ENCODE results near the gene PSMB2.

Gene PSMB2

DNA sequence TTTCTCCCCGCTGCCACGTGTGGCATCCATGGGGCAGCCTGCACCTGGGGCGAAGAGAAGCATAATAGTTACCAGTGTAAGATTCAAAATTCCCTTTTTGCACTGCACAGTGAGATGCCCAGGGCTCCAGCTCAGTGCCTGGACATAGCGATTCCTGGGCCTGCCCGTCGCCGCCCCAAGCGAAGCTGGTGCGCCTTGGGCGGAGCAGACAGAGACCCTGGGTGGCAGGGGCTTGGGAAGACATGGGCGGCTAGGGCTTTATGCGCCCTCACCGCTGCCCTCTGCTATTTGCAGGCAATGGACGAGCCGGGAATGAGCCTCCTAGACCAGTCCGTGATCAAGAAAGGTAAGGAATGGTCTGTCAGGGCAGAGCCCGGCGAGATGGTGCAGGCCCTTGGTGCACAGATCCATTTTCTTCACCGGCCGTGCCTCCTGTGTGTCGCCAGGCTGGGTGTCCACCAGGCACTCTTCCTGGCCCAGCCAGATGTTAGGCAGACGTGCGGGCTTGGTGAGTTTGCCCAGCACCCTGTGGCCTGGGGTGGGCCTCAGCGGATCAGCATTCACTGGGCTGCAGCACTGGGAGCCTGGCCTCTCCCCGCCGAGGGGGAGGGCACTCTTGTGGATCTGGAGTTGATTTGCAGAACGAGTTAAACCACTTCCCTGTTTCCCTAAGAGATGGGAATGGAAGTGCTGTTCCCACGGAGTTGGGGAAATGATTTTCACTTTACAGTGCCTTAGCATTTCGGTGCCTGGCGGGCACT, 66.5 kb downstream of the PSMB2 start:
- peaks cover 18 to 27% of the 10 kb centered on the region in 2 donors for H3K27me3 ChIP-seq (ENCODE audit: control insufficient read depth in 2 of 2, insufficient read depth in 2 of 2, low read length in 2 of 2)
- H3K27ac ChIP-seq (ENCODE audit: low read depth in 2 of 2, low read length in 2 of 2) = no peak overlapping the region
- H3K36me3 ChIP-seq (ENCODE audit: control insufficient read depth in 2 of 2, insufficient read depth in 2 of 2, low read length in 2 of 2) = no peaks in the 10 kb centered on the region
- H3K9ac ChIP-seq (ENCODE audit: low read depth in 1 of 2, low read length in 2 of 2) = no peak overlapping the region
- H3K4me3 ChIP-seq (ENCODE audit: low read length in 2 of 2) = no peak overlapping the region
- H3K4me1 ChIP-seq (ENCODE audit: control insufficient read depth in 2 of 2, insufficient read depth in 2 of 2, low read length in 2 of 2) = peaks cover 5 to 17% of the 10 kb centered on the region in 2 donors
- H3K9me3 ChIP-seq (ENCODE audit: control insufficient read depth in 2 of 2, low read length in 2 of 2) = no peaks in the 10 kb centered on the region

DNA sequence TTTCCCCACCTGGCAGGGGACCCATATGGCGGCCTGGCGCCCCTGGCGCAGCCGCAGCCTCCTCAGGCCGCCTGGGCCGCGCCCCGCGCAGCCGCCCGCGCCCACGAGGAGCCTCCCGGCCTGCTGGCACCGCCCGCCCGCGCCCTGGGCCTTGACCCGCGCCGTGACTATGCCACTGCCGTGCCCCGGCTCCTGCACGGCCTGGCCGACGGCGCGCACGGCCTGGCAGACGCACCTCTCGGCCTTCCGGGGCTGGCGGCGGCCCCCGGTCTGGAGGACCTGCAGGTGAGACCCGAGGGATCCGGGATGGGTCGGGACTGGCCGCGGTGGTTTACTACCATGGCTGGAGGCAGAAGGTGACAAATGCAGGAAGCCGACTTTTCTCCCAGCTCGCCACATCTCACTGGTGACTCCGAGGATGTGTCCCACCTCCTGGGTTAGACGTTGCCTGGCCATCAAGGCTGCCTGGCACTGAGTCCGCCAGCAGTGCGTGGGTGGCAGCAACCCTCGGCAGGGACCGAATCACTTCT, 67.1 kb downstream of the PSMB2 start:
- H3K36me3 ChIP-seq (ENCODE audit: control insufficient read depth in 2 of 2, insufficient read depth in 2 of 2, low read length in 2 of 2) = no peaks in the 10 kb centered on the region
- H3K4me1 ChIP-seq (ENCODE audit: control insufficient read depth in 2 of 2, insufficient read depth in 2 of 2, low read length in 2 of 2) = peaks cover 5 to 17% of the 10 kb centered on the region in 2 donors
- no peaks in the 10 kb centered on the region for H3K9me3 ChIP-seq (ENCODE audit: control insufficient read depth in 2 of 2, low read length in 2 of 2)
- H3K4me3 ChIP-seq (ENCODE audit: low read length in 2 of 2) = peak overlapping the region in 1 of 2 donors; percentile 43
- no peak overlapping the region for H3K27ac ChIP-seq (ENCODE audit: low read depth in 2 of 2, low read length in 2 of 2)
- H3K27me3 ChIP-seq (ENCODE audit: control insufficient read depth in 2 of 2, insufficient read depth in 2 of 2, low read length in 2 of 2) = peaks cover 18 to 27% of the 10 kb centered on the region in 2 donors
- no peak overlapping the region for H3K9ac ChIP-seq (ENCODE audit: low read depth in 1 of 2, low read length in 2 of 2)

DNA sequence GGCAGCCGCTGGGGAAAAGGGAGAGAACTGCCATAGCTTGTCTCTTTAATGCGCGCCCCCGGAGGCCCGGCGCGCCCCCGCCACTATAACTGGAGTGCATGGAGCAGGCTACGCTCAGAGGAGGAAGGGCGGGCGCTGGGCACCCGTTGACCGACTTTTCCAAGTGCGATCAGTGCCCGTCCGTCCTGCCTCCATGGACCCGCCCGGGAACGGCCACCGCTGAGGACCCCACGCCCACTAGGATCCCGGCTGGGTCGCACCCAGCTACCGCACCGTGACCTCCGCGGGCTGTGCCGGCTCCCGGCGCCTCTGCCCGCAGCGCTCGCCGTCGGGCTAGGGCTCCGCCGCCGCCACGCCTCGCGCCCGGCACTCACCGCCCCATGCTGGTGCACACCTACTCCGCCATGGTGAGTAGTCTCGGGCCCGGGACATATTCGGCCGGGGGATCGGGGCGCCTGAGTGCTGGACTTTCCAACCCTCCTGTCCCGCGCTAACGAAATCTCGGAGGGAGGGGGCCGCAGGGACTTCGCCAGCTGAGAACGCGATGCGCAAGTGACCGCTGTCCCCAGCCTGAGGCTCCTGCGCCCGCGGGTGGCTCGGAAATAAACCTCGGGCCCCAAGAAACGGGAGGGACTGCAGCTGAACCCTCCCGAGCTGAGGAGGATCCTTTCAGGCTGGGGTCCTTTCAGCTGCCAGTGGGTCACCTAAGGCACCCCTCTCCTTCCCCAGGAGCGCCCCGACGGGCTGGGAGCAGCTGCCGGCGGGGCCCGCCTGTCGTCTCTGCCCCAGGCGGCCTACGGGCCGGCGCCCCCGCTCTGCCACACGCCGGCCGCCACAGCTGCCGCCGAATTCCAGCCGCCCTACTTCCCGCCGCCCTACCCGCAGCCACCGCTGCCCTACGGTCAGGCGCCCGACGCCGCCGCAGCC, 67.9 kb downstream of the PSMB2 start, which contains the start of gene TFAP2E:
Gene TFAP2E, plus strand, starts transcription at position 117 of the 927 bp plus-strand sequence. Its CDS starts 264 bp downstream, at position 381.
- Histone ChIP-seq H3K9me3 (ENCODE audit: control insufficient read depth in 2 of 2, low read length in 2 of 2) (no peaks in the 10 kb centered on the region), H3K4me1 (ENCODE audit: control insufficient read depth in 2 of 2, insufficient read depth in 2 of 2, low read length in 2 of 2) (peaks cover 5 to 16% of the 10 kb centered on the region in 2 donors), H3K36me3 (ENCODE audit: control insufficient read depth in 2 of 2, insufficient read depth in 2 of 2, low read length in 2 of 2) (no peaks in the 10 kb centered on the region), H3K4me3 (ENCODE audit: low read length in 2 of 2) (peak within 1 kb of the TSS; percentile 43 to 60), H3K9ac (ENCODE audit: low read depth in 1 of 2, low read length in 2 of 2) (no peak within 1 kb of the TSS), H3K27ac (ENCODE audit: low read depth in 2 of 2, low read length in 2 of 2) (no peak within 1 kb of the TSS), H3K27me3 (ENCODE audit: control insufficient read depth in 2 of 2, insufficient read depth in 2 of 2, low read length in 2 of 2) (peaks cover 18 to 27% of the 10 kb centered on the region in 2 donors)

DNA sequence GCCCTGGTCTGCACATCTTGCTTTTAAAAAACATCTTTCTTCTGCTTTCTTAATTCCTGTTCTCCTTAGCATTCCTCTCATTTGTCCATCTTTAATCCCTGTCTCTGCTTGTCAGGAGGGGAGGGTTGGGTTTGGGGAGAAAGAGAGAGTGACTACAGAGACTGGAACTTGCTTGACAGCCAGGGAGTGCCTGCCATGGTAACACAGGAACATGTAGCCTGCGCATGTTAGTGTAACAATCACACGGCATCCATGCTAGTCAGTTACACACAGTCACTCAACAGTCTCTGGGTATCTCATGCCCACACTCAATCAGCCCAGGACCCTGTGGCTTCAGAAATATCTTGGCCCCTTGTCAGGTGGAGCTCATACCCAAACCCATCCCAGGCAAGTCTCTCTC, 69.0 kb downstream of the PSMB2 start:
- Histone ChIP-seq H3K27ac (ENCODE audit: low read depth in 2 of 2, low read length in 2 of 2) (no peak overlapping the region), H3K4me1 (ENCODE audit: control insufficient read depth in 2 of 2, insufficient read depth in 2 of 2, low read length in 2 of 2) (peaks cover 3 to 8% of the 10 kb centered on the region in 2 donors), H3K4me3 (ENCODE audit: low read length in 2 of 2) (no peak overlapping the region), H3K9me3 (ENCODE audit: control insufficient read depth in 2 of 2, low read length in 2 of 2) (no peaks in the 10 kb centered on the region), H3K27me3 (ENCODE audit: control insufficient read depth in 2 of 2, insufficient read depth in 2 of 2, low read length in 2 of 2) (peaks cover 18 to 27% of the 10 kb centered on the region in 2 donors), H3K36me3 (ENCODE audit: control insufficient read depth in 2 of 2, insufficient read depth in 2 of 2, low read length in 2 of 2) (no peaks in the 10 kb centered on the region), H3K9ac (ENCODE audit: low read depth in 1 of 2, low read length in 2 of 2) (no peak overlapping the region)

DNA sequence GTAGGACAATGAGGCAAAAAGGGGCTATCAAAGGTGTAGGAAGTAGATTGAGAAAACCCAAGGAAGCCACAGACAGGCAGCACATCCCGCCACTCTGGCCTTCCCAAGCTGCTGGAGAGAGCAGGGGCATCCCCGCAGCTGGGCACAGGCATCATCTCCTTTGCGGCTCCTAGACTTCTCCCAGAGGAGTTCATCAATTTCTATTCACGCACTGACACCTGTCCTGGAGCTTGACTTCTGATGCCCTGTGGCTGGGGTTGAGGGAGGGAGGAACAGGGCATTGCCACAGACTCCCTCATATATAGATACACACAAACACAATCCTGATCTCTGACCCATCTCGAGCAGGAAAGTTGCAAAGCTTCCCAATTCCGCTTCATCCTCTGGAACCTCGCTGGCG, 70.1 kb downstream of the PSMB2 start:
- Histone ChIP-seq H3K27me3 (ENCODE audit: control insufficient read depth in 2 of 2, insufficient read depth in 2 of 2, low read length in 2 of 2) (peaks cover 18 to 27% of the 10 kb centered on the region in 2 donors), H3K9ac (ENCODE audit: low read depth in 1 of 2, low read length in 2 of 2) (no peak overlapping the region), H3K4me3 (ENCODE audit: low read length in 2 of 2) (no peak overlapping the region), H3K36me3 (ENCODE audit: control insufficient read depth in 2 of 2, insufficient read depth in 2 of 2, low read length in 2 of 2) (no peaks in the 10 kb centered on the region), H3K9me3 (ENCODE audit: control insufficient read depth in 2 of 2, low read length in 2 of 2) (no peaks in the 10 kb centered on the region), H3K4me1 (ENCODE audit: control insufficient read depth in 2 of 2, insufficient read depth in 2 of 2, low read length in 2 of 2) (peaks cover 0 to 5% of the 10 kb centered on the region in 2 donors), H3K27ac (ENCODE audit: low read depth in 2 of 2, low read length in 2 of 2) (no peak overlapping the region)

DNA sequence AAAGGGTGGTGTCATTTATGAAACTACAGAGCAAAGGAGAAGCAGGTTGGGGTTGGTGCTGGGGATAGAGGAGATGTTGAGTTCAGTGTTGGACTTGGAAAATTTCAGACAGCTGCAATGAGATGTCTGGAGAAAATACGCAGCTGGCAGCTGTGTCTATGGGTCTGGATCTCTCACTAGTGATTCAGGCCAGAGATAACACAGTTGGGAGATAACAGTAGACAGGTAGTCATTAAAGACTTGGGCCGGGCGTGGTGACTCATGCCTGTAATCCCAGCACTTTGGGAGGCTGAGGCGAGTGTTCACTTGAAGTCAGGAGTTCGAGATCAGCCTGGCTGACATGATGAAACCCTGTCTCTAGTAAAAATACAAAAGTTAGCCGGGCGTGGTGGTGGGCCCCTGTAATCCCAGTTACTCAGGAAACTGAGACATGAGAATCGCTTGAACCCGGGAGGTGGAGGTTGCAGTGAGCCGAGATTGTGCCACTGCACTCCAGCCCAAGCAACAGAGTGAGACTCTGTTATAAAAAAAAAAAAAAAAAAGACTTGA, 70.7 kb downstream of the PSMB2 start:
- peaks cover 18 to 27% of the 10 kb centered on the region in 2 donors for H3K27me3 ChIP-seq (ENCODE audit: control insufficient read depth in 2 of 2, insufficient read depth in 2 of 2, low read length in 2 of 2)
- no peak overlapping the region for H3K4me3 ChIP-seq (ENCODE audit: low read length in 2 of 2)

DNA sequence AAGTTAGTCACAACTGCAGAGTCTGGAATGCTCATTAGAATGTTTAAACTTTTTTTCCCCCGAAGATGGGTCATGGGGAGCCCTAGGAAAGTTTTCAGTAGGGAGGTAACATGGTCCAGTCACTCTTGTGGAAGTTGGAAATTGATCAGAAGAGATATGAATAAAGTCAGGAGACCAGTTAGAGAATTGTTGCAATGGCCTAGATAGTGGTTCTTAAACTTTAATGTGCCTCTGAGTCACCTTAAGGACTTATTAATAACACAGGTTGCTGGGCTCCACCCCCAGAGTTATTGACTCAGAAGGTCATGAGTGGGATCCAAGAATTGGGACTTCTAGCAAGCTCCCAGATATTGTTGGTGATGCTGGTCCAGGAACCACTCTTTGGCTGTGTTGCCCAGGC, 71.4 kb downstream of the PSMB2 start:
- no peak overlapping the region for H3K9ac ChIP-seq (ENCODE audit: low read depth in 1 of 2, low read length in 2 of 2)
- H3K27me3 ChIP-seq (ENCODE audit: control insufficient read depth in 2 of 2, insufficient read depth in 2 of 2, low read length in 2 of 2) = peaks cover 18 to 27% of the 10 kb centered on the region in 2 donors
- H3K4me3 ChIP-seq (ENCODE audit: low read length in 2 of 2) = no peak overlapping the region
- H3K27ac ChIP-seq (ENCODE audit: low read depth in 2 of 2, low read length in 2 of 2) = no peak overlapping the region
- no peaks in the 10 kb centered on the region for H3K9me3 ChIP-seq (ENCODE audit: control insufficient read depth in 2 of 2, low read length in 2 of 2)
- peaks cover 0 to 3% of the 10 kb centered on the region in 2 donors for H3K36me3 ChIP-seq (ENCODE audit: control insufficient read depth in 2 of 2, insufficient read depth in 2 of 2, low read length in 2 of 2)
- peaks cover 0 to 5% of the 10 kb centered on the region in 2 donors for H3K4me1 ChIP-seq (ENCODE audit: control insufficient read depth in 2 of 2, insufficient read depth in 2 of 2, low read length in 2 of 2)

More for the DNA sequence above, 70.7 kb downstream of the PSMB2 start:
- Histone ChIP-seq H3K4me1 (ENCODE audit: control insufficient read depth in 2 of 2, insufficient read depth in 2 of 2, low read length in 2 of 2) (peaks cover 0 to 5% of the 10 kb centered on the region in 2 donors), H3K36me3 (ENCODE audit: control insufficient read depth in 2 of 2, insufficient read depth in 2 of 2, low read length in 2 of 2) (no peaks in the 10 kb centered on the region), H3K9me3 (ENCODE audit: control insufficient read depth in 2 of 2, low read length in 2 of 2) (no peaks in the 10 kb centered on the region), H3K27ac (ENCODE audit: low read depth in 2 of 2, low read length in 2 of 2) (no peak overlapping the region), H3K9ac (ENCODE audit: low read depth in 1 of 2, low read length in 2 of 2) (no peak overlapping the region)

DNA sequence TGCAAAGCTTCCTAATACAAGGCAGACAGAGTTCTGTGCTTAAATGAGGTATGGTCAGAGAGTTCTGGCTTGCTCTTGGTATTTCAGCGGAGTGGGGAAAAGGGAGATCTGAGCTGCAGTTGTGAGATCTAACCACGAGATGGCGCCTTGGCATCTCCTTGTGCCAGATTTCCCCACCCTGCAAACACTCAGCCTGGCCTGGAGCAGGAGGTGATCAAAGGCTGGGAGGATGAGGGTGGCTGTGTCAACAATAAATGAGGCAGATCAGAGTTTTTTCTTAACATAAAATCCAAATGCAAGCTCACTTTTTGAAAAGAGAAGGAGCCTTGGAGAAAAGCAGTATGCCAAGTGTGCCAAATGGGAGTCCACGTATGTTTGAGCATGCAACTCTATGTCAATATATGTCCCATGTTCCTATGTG, 72.3 kb downstream of the PSMB2 start:
- peaks cover 18 to 23% of the 10 kb centered on the region in 2 donors for H3K27me3 ChIP-seq (ENCODE audit: control insufficient read depth in 2 of 2, insufficient read depth in 2 of 2, low read length in 2 of 2)

DNA sequence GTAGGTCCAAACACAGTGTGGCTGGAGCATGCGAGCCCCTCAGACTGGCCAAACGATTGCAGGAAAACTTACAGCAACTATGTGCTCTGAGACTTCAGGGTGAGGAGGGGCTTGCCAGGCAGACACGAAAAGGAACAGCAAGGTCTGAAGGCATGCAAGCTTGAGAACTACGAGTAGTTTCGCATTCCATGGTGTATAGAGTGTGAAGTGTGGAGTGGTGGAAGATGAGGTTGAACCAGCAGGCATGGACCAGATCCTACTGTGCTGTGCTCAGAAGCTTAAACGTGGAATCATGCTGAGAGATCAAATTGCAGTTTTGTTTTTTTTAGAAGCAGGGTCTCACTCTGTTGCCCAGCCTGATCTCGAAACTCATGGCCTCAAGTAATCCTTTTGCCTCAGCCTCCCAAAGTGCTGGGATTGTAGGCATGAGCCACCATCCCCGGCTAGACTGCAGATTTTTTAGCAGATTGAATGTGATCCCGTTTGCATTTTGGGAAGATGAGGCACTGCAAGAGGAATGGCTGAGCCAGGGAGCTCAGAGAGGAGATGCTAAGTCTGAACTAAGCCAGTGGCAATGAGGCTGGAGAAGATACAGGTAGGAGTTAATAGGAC, 73.3 kb downstream of the PSMB2 start:
- H3K4me3 ChIP-seq (ENCODE audit: low read length in 2 of 2) = no peak overlapping the region
- peaks cover 0 to 3% of the 10 kb centered on the region in 2 donors for H3K4me1 ChIP-seq (ENCODE audit: control insufficient read depth in 2 of 2, insufficient read depth in 2 of 2, low read length in 2 of 2)
- H3K9ac ChIP-seq (ENCODE audit: low read depth in 1 of 2, low read length in 2 of 2) = no peak overlapping the region
- peaks cover 18 to 19% of the 10 kb centered on the region in 2 donors for H3K27me3 ChIP-seq (ENCODE audit: control insufficient read depth in 2 of 2, insufficient read depth in 2 of 2, low read length in 2 of 2)
- H3K9me3 ChIP-seq (ENCODE audit: control insufficient read depth in 2 of 2, low read length in 2 of 2) = no peaks in the 10 kb centered on the region
- no peak overlapping the region for H3K27ac ChIP-seq (ENCODE audit: low read depth in 2 of 2, low read length in 2 of 2)
- peaks cover 0 to 3% of the 10 kb centered on the region in 2 donors for H3K36me3 ChIP-seq (ENCODE audit: control insufficient read depth in 2 of 2, insufficient read depth in 2 of 2, low read length in 2 of 2)

More for the DNA sequence above, 72.3 kb downstream of the PSMB2 start:
- Histone ChIP-seq H3K4me1 (ENCODE audit: control insufficient read depth in 2 of 2, insufficient read depth in 2 of 2, low read length in 2 of 2) (peaks cover 0 to 5% of the 10 kb centered on the region in 2 donors), H3K4me3 (ENCODE audit: low read length in 2 of 2) (no peak overlapping the region), H3K36me3 (ENCODE audit: control insufficient read depth in 2 of 2, insufficient read depth in 2 of 2, low read length in 2 of 2) (peaks cover 0 to 3% of the 10 kb centered on the region in 2 donors), H3K9me3 (ENCODE audit: control insufficient read depth in 2 of 2, low read length in 2 of 2) (no peaks in the 10 kb centered on the region), H3K27ac (ENCODE audit: low read depth in 2 of 2, low read length in 2 of 2) (no peak overlapping the region), H3K9ac (ENCODE audit: low read depth in 1 of 2, low read length in 2 of 2) (no peak overlapping the region)
